Activated CD4-positive, CD25-positive, alpha-beta regulatory T cell (primary cell): Measurements from ENCODE around the gene BOD1.
"Not testable (repeated sequence)": the region's sequence is repeated elsewhere in the genome, so short reads cannot be mapped to it uniquely, and the experiment has no call there.

Experiments used
- DNase-seq, 4 experiments: peaks; one replicate each; lab custom pipeline; 2025; lab: John Stamatoyannopoulos, UW

BOD1 gene

GRCh38 chr5:173615884-173616576, 420 bp downstream of the BOD1 start:
- DNase-seq, result peak; percentile 29 to 52 (median 41)

GRCh38 chr5:173614591-173614990, 1.9 kb downstream of the BOD1 start:
- no peak for DNase-seq

DNA sequence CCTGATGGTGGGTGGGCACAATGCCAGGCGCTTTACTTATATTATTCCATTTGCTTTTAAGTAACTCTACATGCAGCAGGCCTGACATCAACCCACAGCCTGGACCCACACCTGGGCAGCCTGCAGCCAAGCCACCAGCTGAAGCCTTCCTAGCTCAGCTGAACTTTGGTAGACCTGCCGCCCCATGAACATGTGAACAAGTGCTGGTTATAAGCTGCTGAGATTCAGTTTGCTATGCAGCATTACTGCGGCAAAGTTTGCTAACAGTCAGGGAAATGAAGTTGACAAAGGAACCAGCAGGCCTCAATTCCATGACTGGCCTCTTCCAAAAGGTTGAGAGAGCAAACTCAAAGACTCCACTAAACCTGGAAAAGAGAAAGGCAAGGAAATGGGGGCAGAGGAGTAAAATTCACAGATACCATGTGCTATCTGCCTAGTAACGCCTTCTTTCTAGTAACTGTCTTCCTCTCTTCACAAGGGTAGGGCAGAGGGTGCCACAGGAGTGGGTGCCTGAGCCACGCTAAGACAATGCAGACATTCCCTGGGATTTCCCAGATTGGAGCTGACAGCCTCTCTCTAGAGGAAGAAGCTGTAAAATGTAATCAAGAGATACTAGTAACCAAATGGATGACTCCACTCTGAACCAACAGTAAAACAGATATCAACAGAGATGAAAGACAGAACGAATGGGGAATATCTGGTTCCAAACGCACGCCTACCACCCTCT, 2.9 kb downstream of the BOD1 start:
- DNase-seq, result no peak

DNA sequence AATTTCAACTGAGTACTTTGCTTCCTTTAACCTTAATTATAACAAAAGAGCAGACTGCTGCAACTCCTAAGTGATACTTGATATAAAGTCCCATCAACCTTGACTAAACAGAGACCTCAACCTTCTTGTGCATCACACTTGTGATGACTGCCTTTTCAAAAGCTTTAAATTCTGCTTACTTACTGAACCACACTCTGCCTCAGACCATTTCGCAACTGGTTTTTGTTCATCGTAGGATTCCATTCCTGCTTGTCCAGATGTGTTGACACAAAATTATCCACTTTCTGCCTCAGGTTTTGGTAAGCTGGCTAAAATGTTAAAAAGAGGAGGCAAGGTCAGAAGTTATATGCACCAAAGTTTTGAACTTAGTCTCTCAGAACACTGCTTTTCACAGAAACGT, 3.5 kb downstream of the BOD1 start:
- no peak for DNase-seq

GRCh38 chr5:173611706-173612105, 4.7 kb downstream of the BOD1 start:
- no peak for DNase-seq

GRCh38 chr5:173604141-173604540, 12.3 kb downstream of the BOD1 start:
- DNase-seq, result no peak

- no peak for DNase-seq
Measured at GRCh38 chr5:173602423-173602822, 14.0 kb downstream of the BOD1 start.

DNA sequence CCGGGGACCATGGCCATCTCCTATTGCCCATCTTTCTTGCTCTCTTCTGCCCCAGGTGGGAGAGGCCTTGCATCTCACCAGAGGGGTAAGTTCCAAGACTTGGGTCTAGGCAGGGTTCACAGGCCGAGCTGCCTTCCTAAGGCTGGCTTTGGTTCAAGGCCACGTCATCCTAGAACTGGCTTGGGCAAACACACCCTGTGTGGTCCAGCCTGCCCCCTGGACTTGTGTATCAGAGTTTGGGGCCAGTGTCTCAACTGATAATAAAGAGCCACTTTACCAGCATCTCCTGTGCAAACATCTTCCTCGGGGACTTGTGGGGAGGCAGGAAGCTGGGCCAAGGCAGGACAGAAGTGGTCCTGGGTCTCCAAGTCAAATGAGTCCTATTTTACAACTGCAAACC, 17.8 kb downstream of the BOD1 start:
- no peak for DNase-seq

- DNase-seq, result no peak
Measured at GRCh38 chr5:173597304-173597703, 19.1 kb downstream of the BOD1 start.

GRCh38 chr5:173595841-173596240, 20.6 kb downstream of the BOD1 start:
- no peak for DNase-seq

- no peak for DNase-seq
Measured at GRCh38 chr5:173594061-173594460, 22.4 kb downstream of the BOD1 start.

DNA sequence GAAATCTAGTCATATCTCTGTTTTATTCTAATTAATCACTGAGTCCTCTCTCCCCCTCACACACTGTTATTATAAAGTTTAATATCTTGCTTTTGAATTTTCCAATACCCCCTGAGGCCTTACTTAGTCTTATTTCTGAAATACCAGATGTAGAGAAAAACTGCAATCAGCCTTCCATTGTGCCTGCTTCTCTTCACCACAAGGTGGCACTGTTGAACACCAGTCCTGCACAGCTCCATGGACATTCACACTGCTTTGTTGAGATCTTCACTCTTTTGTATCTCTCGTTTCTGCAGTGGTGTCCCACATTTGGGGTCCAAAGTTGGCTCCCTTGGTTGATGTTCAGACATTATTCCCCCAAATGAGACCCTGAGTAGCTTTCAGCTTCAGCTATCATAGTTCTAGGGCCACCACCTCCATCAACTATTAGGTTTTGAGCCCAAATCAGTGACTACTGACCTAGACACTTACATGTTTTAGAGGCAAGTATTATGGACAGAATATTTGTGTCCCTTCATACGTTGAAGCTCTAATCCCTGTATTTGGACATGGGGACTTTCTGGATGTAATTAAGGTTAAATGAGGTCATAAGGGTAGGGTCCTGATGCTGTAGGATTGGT, 24.3 kb downstream of the BOD1 start:
- DNase-seq, result no peak

DNA sequence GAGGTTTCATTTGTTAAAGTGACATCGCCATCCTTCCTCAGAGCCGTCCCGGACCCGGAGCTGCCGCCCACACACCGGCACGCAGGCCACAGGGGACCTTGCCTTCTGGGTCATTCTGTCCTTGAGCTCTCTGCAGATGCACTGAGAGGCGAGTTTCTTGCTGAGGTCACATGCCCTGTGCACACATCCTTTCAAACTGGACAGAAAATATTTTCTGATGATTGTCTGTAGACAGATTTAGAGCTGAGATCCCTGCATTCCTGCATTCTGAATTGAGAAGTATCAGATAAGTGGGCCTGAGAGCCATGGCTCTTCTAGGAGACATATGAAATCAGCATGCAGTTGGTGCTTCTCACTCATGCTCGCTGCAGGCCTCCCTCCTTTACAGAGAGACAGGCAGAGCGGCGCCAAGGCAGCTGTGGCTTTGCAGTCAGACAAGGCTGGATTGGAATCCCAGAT, 25.4 kb downstream of the BOD1 start:
- no peak for DNase-seq

DNA sequence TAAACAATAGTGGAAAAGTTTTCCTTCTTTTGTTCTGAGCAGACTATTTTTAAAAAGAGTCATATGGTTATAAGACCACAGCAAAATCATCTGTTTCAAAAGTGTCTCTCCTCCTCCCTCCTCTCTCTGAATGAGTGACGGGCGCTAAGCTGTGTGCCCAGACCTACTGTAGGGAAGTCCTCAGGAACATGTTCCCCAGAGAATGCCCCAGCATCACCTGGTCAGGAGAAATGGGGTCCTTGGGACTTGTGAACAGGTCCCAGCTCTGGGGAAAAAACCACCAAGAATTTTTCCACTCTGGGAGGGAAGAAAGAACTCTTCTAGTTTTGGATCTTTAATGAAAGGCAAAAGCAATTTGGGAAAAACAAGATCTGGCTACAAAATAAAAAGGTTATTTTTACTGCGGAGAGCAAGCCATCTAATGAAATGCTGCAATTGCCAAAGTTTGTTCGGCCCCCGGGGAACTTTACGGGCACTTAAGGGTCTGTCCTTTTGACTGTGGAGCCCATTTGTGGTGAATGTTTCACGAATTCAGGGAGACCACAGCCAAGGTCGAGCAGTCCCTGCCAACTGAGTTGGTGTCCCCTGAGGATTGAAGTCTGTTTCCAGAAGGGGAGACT, 25.9 kb downstream of the BOD1 start:
- DNase-seq, result no peak

DNA sequence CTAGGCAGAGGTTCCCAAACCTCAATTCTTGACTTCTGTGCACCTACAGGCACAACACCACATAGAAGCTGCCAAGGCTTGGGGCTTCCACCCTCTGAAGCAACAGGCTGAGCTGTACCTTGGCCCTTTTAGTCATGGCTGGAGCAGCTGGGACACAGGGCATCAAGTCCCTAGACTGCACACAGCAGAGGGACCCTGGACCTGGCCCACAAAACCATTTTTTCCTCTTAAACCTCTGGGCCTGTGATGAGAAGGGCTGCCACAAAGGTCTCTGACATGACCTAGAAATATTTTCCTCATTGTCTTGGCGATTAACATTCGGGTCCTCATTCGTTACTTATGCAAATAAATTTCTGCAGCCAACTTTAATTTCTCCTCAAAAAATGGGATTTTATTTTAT, 30.3 kb downstream of the BOD1 start:
- not testable (repeated sequence) for DNase-seq

DNA sequence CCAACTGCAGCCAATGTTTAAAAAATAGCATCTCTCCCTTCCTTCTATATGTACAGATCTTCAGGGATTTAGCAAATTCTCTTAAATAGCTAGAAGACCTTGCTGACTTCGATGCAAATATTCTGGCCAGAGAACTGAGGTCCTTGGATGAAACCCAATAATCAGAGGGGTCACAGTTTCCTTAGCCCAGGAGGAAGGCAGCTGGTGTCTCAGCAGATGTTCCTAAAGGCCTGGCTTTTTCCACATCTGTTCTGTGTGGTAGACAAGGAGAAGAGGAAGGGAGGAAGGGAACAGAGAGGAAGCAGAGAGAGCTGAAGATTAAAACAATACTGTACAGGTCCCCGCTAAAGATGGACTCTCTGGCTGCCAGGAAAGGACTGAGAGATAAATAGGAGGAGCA, 33.1 kb downstream of the BOD1 start:
- DNase-seq, result no peak

DNA sequence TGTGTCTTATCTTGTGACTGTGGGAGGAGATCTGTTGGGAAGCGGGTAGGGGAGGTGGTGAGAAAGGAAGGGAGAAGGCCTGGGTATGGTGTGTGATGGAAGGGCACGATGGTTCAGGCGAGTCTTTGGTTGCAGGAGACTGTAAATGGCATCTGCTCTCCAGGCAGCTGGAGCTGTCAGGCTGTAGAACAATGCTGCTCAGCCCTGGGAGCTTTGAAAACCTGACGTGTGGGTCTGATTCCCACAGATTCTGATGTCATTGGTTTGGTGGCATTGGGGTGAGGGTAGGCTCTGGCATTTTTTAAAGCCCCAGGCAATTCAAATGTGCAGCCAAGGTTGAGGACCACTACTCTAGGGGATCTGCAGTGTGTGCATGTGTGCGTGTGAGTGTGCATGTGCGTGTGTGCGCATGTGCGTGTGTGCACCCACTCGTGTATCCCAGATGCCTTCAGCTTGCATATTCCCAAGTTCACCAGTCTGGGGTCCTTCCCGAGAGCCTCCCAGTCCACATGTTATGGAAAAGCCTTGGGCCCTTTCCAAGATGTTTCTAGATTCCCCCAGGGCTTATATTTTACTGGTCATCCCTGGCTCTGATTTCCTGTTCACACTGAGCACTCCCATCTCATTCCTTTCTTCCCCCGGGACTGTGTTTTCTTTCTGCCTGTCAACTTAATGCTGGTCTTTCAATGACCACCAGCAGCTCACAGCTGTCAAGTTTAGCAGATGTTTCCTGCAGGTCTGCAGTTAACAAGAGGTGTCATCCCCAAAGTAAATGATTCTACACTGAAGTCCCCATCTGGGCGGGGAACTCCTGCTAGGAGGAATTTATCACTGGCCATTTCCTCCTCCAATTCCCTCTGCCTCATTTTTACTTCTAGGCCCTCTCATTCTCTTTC, 34.0 kb downstream of the BOD1 start:
- no peak for DNase-seq

DNA sequence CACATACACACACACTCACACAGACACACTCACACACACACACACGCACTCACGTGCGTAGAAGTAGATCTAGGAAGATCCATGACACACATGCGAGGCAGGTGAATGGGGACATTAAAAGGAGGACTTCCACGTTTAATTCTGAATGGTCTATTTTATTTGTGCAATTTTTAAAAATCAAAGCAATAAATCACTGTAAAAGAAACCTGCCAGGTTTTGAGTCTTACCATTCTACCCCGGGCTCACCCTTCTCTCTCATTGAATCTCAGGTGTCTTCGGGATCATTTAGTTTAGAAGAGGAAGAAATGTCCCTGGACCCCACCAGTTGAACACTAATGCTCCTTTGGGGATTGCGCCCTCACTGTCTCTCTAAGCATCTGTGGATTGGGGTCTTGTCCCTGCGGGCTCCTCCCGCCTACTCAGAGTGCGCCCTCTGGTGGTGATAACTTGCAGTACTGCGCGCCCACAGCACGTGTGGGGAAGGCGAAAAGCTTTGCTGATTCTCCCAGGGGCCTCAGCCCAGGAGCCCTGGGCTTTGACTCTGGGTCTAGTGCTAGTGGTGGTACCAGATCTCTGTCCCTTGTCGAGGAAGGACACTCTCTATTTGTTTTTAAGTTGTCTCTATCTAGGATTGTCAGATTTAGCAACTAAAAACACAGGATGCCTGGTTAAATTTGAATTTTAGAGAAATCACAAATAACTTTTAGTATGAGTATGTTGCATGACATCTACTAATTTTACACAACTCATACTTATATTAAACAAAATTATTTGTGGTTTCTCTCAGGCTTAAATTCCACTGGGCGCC, 34.8 kb downstream of the BOD1 start:
- peak in 1 of 4 experiments; percentile 8 for DNase-seq

DNA sequence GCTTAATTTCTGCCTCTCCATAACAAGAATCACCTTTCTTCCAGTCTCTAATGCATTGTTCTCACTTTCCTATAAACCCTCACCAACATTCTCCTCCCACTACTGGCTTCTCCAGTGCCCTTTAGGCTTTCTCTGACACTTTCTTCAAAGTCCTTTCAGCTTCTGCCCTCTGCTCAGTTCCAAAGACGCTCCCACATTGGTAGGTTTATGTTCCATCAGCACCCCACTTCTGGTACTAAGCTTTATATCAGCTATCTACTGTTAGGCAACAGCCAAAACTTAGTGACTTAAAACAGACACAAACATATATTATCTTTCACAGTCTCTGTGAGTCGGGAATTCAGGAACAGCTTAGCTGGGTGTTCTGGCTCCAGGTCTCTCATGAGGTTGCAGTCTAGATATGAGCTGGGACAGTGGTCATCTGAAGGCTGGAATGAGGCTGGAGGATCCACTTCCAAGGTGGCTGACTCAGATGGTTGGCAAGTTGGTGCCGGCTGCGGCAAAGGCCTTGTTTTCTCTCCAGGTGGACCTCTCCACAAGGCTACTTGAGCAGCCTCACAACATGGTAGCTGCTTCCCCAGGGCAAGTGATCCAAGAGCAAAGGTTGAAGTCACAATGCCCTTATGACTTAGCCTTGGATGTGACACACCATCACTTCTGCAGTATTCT, 37.4 kb downstream of the BOD1 start:
- no peak for DNase-seq

- no peak for DNase-seq
Measured at GRCh38 chr5:173577817-173578216, 38.6 kb downstream of the BOD1 start.
